ENCODE data around the gene TACC2. TPM values are rescaled to one million over a fixed set of nuclear protein-coding genes. Genes with fewer than 3 reads are reported as not detected.
"Not testable (repeated sequence)": the region's sequence is repeated elsewhere in the genome, so short reads cannot be mapped to it uniquely, and the experiment has no call there.

TACC2 gene
- total RNA-seq, 2 experiments from 2014 or later = not detected

DNA sequence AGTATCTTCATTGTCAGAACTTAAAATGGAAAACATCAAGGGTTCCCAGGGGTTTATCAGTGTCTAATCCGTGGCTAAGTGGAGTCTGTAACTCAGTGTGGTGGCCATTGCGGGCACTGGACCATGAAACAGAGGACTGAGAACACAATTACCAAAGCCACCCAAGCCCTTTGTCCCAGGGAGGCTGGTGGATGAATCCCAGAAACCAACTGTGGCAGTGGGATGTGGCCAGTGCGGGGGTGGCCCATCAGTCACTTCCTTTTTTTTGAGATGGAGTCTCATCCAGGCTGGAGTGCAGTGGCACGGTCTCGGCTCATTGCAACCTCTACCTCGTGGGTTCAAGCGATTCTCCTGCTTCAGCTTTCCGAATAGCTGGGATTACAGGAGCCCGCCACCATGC lies 61.8 kb downstream of the TACC2 start:
- Mint-ChIP-seq H3K27me3 (no peaks in the 10 kb centered on the region), H3K27ac (no peak overlapping the region), H3K36me3 (no peaks in the 10 kb centered on the region), H3K4me1 (no peaks in the 10 kb centered on the region), H3K4me3 (no peak overlapping the region), H3K9me3 (ENCODE audit: low read depth) (no peaks in the 10 kb centered on the region)
- DNase-seq (no peak), ATAC-seq (no peak)
- CTCF ChIA-PET = no interaction called here

DNA sequence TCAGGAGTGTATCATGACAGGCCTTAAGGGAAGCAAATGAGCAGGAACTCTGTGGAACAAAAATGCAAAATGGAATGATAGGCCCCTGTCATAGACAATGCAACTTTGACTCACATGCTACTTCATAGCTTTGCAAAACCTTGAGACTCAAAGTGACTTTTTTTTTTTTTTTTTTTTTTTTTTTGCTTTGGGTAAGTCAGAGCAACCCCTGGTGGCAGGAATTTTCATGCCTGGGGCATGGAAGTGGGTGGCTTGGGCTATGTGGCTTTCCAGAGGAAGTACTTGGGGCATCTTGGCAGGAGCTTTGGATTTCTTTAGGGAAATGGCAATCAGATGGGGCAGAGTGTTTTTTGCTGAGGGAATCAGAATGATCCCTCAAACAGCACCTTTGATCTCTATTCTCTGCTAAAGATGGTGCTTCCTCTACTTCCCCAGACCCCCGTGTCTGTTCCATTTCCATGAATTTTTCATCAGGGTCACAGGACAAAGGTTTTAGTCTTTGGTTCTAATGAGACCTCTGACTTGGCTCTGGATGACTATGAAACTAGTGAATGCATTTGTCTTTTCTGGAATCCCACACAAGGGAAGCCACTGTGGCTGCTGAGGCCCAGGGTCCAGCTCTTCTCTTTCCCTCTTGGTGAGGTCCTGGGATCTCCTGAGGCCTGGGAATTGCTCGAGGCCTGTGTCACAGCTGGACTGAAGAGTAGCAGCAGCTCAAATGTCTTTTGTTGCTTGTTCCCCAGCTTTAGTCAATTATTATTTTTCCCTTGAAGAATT lies 62.8 kb downstream of the TACC2 start:
- H3K36me3 Mint-ChIP-seq = no peaks in the 10 kb centered on the region
- H3K4me3 Mint-ChIP-seq = no peak overlapping the region
- no peaks in the 10 kb centered on the region for H3K27me3 Mint-ChIP-seq
- H3K27ac Mint-ChIP-seq = no peak overlapping the region
- ATAC-seq (no peak), DNase-seq (no peak)
- CTCF ChIA-PET = no interaction called here
- H3K9me3 Mint-ChIP-seq (ENCODE audit: low read depth) = no peaks in the 10 kb centered on the region
- no peaks in the 10 kb centered on the region for H3K4me1 Mint-ChIP-seq

DNA sequence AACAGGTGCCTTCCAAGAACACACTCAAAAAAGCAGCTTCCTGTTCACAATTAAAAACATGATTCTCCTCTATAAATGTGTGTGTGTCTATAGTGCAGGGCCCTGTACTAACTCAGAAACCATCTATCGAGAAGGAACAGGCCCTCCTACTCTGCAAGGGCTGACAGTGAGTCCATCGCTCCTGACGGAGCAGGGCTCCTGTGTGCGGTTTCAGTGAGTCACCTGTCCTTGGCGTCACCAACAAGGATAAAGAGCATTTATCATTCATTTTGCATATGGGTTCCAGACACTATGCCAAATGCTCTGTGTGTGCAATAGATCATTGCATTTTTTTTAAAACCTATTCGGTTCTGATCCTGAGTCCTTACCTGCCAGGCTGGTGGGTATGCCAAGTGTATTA lies 63.7 kb downstream of the TACC2 start:
- Mint-ChIP-seq H3K4me1 (no peaks in the 10 kb centered on the region), H3K36me3 (no peaks in the 10 kb centered on the region), H3K9me3 (ENCODE audit: low read depth) (no peaks in the 10 kb centered on the region), H3K4me3 (no peak overlapping the region), H3K27ac (no peak overlapping the region), H3K27me3 (no peaks in the 10 kb centered on the region)
- DNase-seq = no peak
- CTCF ChIA-PET = no interaction called here
- no peak for ATAC-seq

DNA sequence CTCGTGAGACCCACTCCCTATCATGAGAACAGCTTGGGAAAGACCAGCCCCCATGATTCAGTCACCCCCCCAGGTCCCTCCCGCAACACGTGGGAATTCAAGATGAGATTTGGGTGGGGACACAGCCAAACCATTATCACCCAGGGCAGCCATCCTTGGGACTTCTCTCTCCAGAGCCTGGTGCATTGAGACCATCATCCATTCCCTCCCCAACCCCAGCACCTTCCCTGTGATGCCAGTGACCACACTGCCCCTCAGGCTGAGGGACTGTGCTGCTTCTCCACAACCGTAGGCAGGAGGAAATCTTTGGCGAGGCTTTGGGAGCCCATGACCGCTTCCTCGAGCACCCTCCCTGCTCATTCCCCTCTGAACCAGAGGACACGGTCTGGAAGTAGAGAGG lies 64.4 kb downstream of the TACC2 start:
- Mint-ChIP-seq H3K4me1 (no peaks in the 10 kb centered on the region), H3K27me3 (no peaks in the 10 kb centered on the region), H3K27ac (no peak overlapping the region), H3K4me3 (no peak overlapping the region), H3K36me3 (no peaks in the 10 kb centered on the region), H3K9me3 (ENCODE audit: low read depth) (no peaks in the 10 kb centered on the region)
- no peak for DNase-seq
- ATAC-seq = no peak
- CTCF ChIA-PET = interaction anchor here (0.5 kb wide), 1 partner anchor 8 kb away, joined by 4 read pairs; no protein-coding TSS in a partner anchor

GRCh38 chr10:122054048-122055025 lies 65.4 kb downstream of the TACC2 start:
- H3K4me1 Mint-ChIP-seq = no peaks in the 10 kb centered on the region
- H3K36me3 Mint-ChIP-seq = no peaks in the 10 kb centered on the region
- CTCF ChIA-PET = no interaction called here
- no peak overlapping the region for H3K4me3 Mint-ChIP-seq
- DNase-seq (no peak), ATAC-seq (no peak)
- no peaks in the 10 kb centered on the region for H3K27me3 Mint-ChIP-seq
- H3K27ac Mint-ChIP-seq = no peak overlapping the region
- no peaks in the 10 kb centered on the region for H3K9me3 Mint-ChIP-seq (ENCODE audit: low read depth)

DNA sequence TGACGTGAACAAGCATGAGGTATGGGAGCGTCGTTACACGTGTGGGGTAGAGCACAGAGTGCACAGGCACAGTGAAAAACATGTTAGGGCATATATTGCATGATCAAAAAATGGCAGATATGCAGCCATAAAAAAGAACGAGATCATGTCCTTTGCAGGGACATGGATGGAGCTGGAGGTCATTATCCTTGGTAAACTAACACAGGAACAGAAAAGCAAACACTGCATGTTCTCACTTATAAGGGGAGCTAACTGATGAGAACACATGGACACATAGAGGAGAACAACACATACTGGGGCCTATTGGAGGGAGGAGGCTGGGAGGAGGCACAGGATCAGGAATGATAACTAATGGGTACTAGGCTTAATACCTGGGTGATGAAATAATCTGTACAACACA lies 66.3 kb downstream of the TACC2 start:
- H3K36me3 Mint-ChIP-seq = no peaks in the 10 kb centered on the region
- H3K27me3 Mint-ChIP-seq = no peaks in the 10 kb centered on the region
- H3K4me3 Mint-ChIP-seq = no peak overlapping the region
- ATAC-seq (no peak), DNase-seq (no peak)
- H3K4me1 Mint-ChIP-seq = no peaks in the 10 kb centered on the region
- CTCF ChIA-PET = no interaction called here
- H3K27ac Mint-ChIP-seq = no peak overlapping the region
- H3K9me3 Mint-ChIP-seq (ENCODE audit: low read depth) = no peaks in the 10 kb centered on the region

DNA sequence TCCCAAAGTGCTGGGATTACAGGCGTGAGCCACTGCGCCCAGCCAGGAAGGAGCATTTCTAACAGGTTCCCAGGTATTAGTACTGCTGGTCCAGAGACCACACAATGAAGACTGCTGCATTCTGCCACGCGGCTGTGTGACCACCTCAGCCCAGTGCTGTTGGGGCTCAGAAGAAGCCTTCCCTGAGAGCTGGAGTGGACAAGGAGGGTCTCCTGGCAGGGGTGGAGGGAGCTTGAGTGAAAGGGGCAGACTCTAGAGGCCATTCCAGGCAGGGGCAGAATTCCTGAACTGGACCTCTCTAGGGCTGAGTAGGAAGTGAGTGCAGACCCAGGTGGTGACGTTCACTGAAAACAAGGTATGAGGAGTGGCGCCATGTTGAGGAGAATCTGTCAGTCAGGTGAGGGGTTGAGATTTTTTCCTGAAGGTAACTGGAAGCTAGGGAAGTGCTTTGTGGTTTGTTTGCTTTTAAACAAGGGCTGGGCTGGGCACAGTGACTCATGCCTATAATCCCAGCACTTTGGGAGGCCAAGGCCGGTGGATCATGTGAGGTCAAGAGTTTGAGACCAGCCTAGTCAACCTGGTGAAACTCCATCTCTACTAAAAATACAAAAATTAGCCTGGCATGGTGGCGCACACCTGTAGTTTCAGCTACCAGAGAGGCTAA lies 67.6 kb downstream of the TACC2 start:
- no peak overlapping the region for H3K27ac Mint-ChIP-seq

DNA sequence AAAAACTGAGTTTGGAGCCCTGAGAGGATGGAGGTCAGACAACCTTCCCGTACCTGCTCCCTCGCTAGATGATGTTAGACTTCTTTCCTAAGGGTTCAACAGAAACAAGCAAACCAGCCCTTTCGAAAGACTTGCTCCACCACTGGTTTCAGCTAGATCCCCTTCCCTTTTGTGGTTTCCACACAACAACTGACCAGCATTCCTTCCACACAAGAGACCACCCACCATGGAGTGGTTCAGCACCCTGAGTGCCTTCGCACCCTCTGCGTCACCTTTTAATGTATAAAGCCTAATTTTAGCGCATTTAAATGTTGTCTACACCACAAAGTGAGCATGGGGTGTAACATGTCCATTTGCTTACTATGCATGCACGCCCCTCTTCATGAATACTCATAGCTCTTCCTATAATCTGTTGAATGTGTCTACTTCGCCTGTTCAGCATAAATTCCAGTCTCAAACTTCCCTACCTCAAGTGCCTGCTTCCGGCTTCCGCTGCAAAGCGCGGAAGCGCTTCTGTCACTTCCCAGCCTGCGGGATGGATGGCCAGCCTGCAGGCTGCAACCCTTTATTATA lies 69.0 kb downstream of the TACC2 start:
- H3K36me3 Mint-ChIP-seq = no peaks in the 10 kb centered on the region
- ATAC-seq (no peak), DNase-seq (no peak)
- H3K4me1 Mint-ChIP-seq = no peaks in the 10 kb centered on the region
- H3K27me3 Mint-ChIP-seq = no peaks in the 10 kb centered on the region
- H3K4me3 Mint-ChIP-seq = no peak overlapping the region
- no peaks in the 10 kb centered on the region for H3K9me3 Mint-ChIP-seq (ENCODE audit: low read depth)
- CTCF ChIA-PET = no interaction called here
- H3K27ac Mint-ChIP-seq = no peak overlapping the region

More for the DNA sequence above, 67.6 kb downstream of the TACC2 start:
- no peak overlapping the region for H3K4me3 Mint-ChIP-seq
- CTCF ChIA-PET = no interaction called here
- H3K4me1 Mint-ChIP-seq = no peaks in the 10 kb centered on the region
- DNase-seq = no peak
- H3K36me3 Mint-ChIP-seq = no peaks in the 10 kb centered on the region
- no peaks in the 10 kb centered on the region for H3K27me3 Mint-ChIP-seq
- ATAC-seq = no peak
- no peaks in the 10 kb centered on the region for H3K9me3 Mint-ChIP-seq (ENCODE audit: low read depth)

- Mint-ChIP-seq H3K4me1 (no peaks in the 10 kb centered on the region), H3K36me3 (no peaks in the 10 kb centered on the region), H3K27ac (no peak overlapping the region), H3K4me3 (no peak overlapping the region), H3K27me3 (no peaks in the 10 kb centered on the region), H3K9me3 (ENCODE audit: low read depth) (no peaks in the 10 kb centered on the region)
- CTCF ChIA-PET = no interaction called here
- no peak for ATAC-seq
- no peak for DNase-seq
Observed at GRCh38 chr10:122060250-122060649, 71.3 kb downstream of the TACC2 start.

DNA sequence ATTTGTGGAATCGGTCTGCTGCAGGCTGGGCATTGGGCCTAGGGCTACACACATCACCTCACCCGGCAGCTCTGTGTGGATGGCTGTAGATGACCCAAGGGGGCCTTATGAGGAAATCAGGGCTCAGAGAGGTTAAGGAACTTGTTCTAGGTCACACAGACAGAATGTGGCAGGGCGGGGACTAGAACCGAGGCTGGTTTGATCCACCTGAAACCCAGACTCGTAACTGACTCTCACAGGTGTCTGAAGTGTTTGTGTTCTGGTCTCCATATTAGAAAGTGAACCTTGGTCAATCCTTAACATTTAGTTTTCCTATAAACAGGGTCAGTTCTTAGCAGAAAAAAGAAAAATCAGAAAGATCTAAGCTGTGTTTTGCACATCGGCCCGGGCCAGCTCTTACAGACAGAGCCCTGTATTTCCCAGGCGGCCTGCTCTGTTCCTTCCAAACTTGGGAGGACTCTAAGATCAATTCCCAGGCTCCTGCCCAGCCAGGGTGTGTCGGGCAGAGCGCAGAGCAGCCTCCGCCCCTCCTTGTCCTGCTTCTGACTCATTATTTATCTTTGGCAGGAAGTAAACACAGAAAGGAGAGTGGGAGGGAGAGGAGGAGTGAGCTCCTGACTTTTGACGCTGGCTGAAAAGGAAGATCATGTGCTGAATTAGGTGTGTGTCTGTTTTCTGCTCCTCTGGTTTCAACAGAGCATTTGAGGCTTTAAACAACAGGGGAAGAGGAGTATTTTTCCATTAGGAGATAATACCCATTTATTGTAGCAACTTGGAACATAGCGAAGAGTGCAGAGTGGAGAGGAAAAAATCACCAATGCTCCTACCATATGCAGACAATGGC lies 74.1 kb downstream of the TACC2 start:
- H3K36me3 Mint-ChIP-seq = no peaks in the 10 kb centered on the region
- DNase-seq (no peak), ATAC-seq (no peak)
- CTCF ChIA-PET = no interaction called here
- no peaks in the 10 kb centered on the region for H3K27me3 Mint-ChIP-seq
- H3K27ac Mint-ChIP-seq = no peak overlapping the region
- no peaks in the 10 kb centered on the region for H3K4me1 Mint-ChIP-seq
- H3K9me3 Mint-ChIP-seq (ENCODE audit: low read depth) = no peaks in the 10 kb centered on the region
- H3K4me3 Mint-ChIP-seq = no peak overlapping the region

DNA sequence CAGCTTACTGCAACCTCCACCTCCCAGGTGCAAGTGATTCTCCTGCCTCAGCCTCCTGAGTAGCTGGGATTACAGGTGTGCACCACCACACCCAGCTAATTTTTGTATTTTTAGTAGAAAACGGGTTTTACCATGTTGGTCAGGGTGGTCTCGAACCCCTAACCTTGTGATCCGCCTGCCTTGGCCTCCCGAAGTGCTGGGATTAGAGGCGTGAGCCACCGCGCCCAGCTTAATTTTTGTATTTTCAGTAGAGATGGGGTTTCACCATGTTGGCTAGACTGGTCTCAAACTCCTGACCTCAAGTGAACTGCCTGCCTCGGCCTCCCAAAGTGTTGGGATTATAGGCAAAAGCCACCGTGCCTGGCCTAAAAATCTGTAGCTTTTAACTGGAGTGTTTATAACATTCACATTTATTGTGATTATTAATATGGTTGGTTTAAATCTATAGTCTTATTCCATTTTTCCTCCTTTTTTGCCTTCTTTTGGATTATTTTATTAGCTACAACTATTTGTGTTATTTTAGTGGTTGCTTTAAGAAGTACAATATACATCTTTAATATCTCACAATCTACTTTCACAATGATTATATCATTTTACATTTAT lies 77.5 kb downstream of the TACC2 start:
- not testable (repeated sequence) for ATAC-seq, H3K27ac Mint-ChIP-seq

GRCh38 chr10:122068844-122069243 lies 79.9 kb downstream of the TACC2 start:
- no peak overlapping the region for H3K4me3 Mint-ChIP-seq
- no peak overlapping the region for H3K27ac Mint-ChIP-seq
- no peak for ATAC-seq
- CTCF ChIA-PET = interaction anchor here (0.9 kb wide), 1 partner anchor 9 kb away, joined by 5 read pairs; no protein-coding TSS in a partner anchor
- DNase-seq = no peak
- H3K4me1 Mint-ChIP-seq = no peaks in the 10 kb centered on the region
- no peaks in the 10 kb centered on the region for H3K9me3 Mint-ChIP-seq (ENCODE audit: low read depth)
- no peaks in the 10 kb centered on the region for H3K36me3 Mint-ChIP-seq
- no peaks in the 10 kb centered on the region for H3K27me3 Mint-ChIP-seq

More for the DNA sequence above, 77.5 kb downstream of the TACC2 start:
- DNase-seq; H3K27me3 Mint-ChIP-seq; CTCF ChIA-PET; H3K9me3 Mint-ChIP-seq (ENCODE audit: low read depth); H3K36me3 Mint-ChIP-seq; H3K4me1 Mint-ChIP-seq; H3K4me3 Mint-ChIP-seq: not testable (repeated sequence)
